OCI-M2 (cell line): ENCODE results near the gene ZNF678.
"Not testable (repeated sequence)": the region's sequence is repeated elsewhere in the genome, so short reads cannot be mapped to it uniquely, and the experiment has no call there.

ENCODE experiments used
- DNase-seq: peaks from one replicate; lab custom pipeline; 2025; ENCODE audit not compliant: unreplicated experiment; lab: John Stamatoyannopoulos, UW

The ZNF678 gene

GRCh38 chr1:227709451-227709850 lies 146.1 kb downstream of the ZNF678 start:
- DNase-seq: no peak

- DNase-seq: not testable (repeated sequence)
Observed at GRCh38 chr1:227710474-227710873, 147.1 kb downstream of the ZNF678 start.

GRCh38 chr1:227712648-227713047 lies 149.3 kb downstream of the ZNF678 start:
- DNase-seq: no peak

GRCh38 chr1:227718932-227719331 lies 155.6 kb downstream of the ZNF678 start:
- DNase-seq: no peak

DNA sequence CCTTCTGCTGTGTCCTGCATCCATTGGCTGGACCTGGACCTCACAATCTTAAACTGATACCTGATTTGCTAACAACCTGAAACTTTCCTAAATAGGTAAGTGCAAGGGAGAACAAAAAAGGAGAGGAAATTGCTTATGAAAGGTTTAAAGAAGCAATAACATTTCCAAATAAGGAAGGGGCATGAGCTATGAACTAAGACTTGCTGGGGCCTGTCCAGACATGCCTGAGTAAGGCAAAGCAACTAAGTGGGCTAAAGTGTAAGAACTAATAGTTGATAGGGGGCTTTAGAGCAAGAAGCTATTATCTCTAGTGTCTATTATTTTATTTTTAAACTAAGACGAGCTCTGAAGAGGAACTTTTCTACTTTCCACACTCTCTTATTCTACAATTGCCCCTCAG lies 160.1 kb downstream of the ZNF678 start:
- DNase-seq: no peak

- DNase-seq: no peak
Observed at GRCh38 chr1:227725046-227725445, 161.7 kb downstream of the ZNF678 start.

DNA sequence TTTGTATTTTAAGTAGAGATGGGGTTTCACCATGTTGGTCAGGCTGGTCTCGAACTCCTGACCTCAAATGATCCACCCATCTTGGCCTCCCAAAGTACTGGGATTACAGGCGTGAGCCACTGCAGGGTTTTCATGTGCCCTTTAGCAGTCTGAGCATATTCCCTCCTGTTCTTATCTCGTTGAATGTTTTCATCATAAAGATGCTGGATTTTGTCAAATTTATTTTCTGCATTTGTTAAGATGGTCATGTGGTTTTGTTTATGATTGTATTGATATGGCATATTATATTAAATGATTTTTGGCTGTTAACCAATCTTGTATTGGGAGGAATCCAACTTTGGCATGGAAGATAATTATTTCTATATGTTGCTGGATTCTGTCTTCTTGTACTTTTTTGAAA lies 163.0 kb downstream of the ZNF678 start:
- no peak for DNase-seq
